ENCODE measurements around the gene CLK1.

The CLK1 gene

DNA sequence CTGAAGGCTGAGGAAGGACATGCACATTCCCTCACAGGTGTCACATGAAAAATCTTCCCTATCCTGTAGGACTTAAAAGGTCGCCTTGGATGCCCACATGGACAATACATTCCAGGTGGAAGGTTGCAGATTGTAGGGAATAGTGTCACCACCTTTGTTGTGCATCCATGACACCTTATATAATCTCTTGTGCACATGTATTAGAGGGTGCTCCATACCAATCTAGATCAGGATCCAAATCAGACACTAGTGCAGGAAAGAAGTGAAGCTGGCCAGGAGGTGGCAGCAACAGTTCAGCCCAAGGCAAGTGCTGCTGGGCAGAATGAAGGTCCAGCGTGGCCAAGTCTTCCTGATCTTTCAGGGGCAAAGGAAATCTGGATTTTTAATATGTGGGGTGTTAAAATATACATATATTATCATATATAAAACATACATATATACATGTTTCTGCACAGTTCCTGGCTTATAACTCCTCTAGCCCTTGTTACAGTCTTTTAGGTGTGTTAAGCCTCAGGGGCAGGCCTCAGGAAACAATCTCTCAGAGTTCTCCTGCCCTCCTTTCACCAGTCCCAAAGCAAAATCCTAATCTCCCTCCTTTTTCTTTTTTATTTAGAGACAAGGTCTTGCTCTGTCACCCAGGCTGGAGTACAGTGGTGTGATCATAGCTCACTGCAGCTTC lies 41.3 kb upstream of the CLK1 start:
- Histone ChIP-seq H3K27me3 (ENCODE audit: insufficient read depth, low read length, poor library complexity, severe bottlenecking) (no peaks in the 10 kb centered on the region), H3F3A (ENCODE audit: low read depth) (no peaks in the 10 kb centered on the region), H3K36me3 (ENCODE audit: insufficient read depth, low read length) (peaks cover 31% of the 10 kb centered on the region; the same call in 1 of the 2 replicates), H3K9ac (ENCODE audit: low read depth, low read length, poor library complexity, severe bottlenecking) (no peak overlapping the region), H3K9me3 (ENCODE audit: insufficient read depth, low read depth, low read length) (no peaks in the 10 kb centered on the region), H3K9me2 (replicated peaks; ENCODE audit: low read depth, low read length) (no peaks in the 10 kb centered on the region), H4K20me1 (ENCODE audit: insufficient read depth, low read length, poor library complexity, severe bottlenecking) (no peaks in the 10 kb centered on the region), H3K4me2 (ENCODE audit: low read depth, low read length, poor library complexity, severe bottlenecking) (no peak overlapping the region), H3K4me3 (ENCODE audit: low read length, poor library complexity, severe bottlenecking) (no peak overlapping the region), H3K79me2 (ENCODE audit: insufficient read depth, low read length) (no peaks in the 10 kb centered on the region), H3K4me1 (ENCODE audit: insufficient read depth, low read length, poor library complexity, severe bottlenecking) (no peaks in the 10 kb centered on the region), H2AFZ (ENCODE audit: low read length) (no peak overlapping the region)
- TF ChIP-seq, protein P1, sequence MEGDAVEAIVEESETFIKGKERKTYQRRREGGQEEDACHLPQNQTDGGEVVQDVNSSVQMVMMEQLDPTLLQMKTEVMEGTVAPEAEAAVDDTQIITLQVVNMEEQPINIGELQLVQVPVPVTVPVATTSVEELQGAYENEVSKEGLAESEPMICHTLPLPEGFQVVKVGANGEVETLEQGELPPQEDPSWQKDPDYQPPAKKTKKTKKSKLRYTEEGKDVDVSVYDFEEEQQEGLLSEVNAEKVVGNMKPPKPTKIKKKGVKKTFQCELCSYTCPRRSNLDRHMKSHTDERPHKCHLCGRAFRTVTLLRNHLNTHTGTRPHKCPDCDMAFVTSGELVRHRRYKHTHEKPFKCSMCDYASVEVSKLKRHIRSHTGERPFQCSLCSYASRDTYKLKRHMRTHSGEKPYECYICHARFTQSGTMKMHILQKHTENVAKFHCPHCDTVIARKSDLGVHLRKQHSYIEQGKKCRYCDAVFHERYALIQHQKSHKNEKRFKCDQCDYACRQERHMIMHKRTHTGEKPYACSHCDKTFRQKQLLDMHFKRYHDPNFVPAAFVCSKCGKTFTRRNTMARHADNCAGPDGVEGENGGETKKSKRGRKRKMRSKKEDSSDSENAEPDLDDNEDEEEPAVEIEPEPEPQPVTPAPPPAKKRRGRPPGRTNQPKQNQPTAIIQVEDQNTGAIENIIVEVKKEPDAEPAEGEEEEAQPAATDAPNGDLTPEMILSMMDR (conservative IDR thresholded peaks at IDR 0.05; ENCODE audit: low read length): peak; percentile 83
- no peak for TF ChIP-seq EZH2phosphoT487 (IDR thresholded peaks at IDR 0.05; ENCODE audit: borderline replicate concordance)

DNA sequence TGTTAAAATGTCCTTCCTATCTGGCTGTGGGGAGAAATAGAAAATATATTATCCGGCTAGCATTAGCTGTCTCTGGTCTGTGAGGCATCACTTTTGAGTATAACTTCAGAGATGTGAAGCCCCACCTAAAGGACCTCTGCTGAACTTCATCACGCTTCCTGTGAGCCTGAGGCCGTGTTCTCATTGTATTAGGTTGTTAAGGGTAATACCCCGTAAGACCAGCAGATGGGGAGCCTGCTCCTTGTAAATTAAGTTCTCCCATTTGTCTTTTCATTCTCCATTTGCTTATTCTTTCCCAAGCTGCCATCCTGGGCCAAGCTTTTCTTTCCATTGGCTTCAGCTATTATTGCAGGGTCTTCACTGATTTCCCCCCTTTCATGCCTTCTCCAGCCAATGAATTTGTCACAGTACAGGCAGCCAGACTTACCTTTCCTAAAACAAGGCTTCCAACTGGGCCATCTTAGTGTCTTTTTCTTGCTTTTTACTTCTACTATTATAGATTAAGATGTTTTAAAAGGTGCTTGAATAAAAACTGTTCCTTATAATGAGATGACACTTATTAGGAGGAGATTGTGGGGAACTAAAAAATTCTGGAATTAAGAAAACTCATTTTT lies 37.1 kb upstream of the CLK1 start:
- TF ChIP-seq EZH2phosphoT487 (IDR thresholded peaks at IDR 0.05; ENCODE audit: borderline replicate concordance): no peak
- TF ChIP-seq, protein P1 (conservative IDR thresholded peaks at IDR 0.05; ENCODE audit: low read length): peak; percentile 93
- H3K9me2 ChIP-seq (replicated peaks; ENCODE audit: low read depth, low read length): no peaks in the 10 kb centered on the region
- no peaks in the 10 kb centered on the region for H4K20me1 ChIP-seq (ENCODE audit: insufficient read depth, low read length, poor library complexity, severe bottlenecking)
- no peak overlapping the region for H3K4me3 ChIP-seq (ENCODE audit: low read length, poor library complexity, severe bottlenecking)
- H3K9ac ChIP-seq (ENCODE audit: low read depth, low read length, poor library complexity, severe bottlenecking): no peak overlapping the region
- H3K27me3 ChIP-seq (ENCODE audit: insufficient read depth, low read length, poor library complexity, severe bottlenecking): no peaks in the 10 kb centered on the region
- no peak overlapping the region for H2AFZ ChIP-seq (ENCODE audit: low read length)
- H3K9me3 ChIP-seq (ENCODE audit: insufficient read depth, low read depth, low read length): no peaks in the 10 kb centered on the region
- no peaks in the 10 kb centered on the region for H3K4me1 ChIP-seq (ENCODE audit: insufficient read depth, low read length, poor library complexity, severe bottlenecking)
- H3K79me2 ChIP-seq (ENCODE audit: insufficient read depth, low read length): no peaks in the 10 kb centered on the region
- no peaks in the 10 kb centered on the region for H3F3A ChIP-seq (ENCODE audit: low read depth)
- peaks cover 57% of the 10 kb centered on the region; the same call in 1 of the 2 replicates for H3K36me3 ChIP-seq (ENCODE audit: insufficient read depth, low read length)
- no peak overlapping the region for H3K4me2 ChIP-seq (ENCODE audit: low read depth, low read length, poor library complexity, severe bottlenecking)

DNA sequence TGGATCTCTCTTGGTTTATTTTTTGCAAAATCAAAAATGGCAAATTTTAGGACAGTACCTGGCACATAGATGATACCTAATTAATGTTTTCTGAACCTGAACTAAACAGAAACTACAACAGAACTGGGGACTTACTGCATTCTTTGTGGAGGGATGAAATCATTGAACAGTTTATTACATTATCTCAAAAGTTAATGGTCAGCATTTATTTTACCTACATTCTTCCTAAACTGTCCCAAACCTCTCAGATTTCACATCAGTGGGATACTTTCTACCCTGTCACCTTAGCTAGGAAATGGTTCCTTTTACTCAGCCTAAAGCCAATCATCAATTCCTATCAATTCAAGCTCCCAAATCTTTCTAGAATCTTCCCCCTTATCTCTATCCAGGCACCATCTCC lies 35.0 kb upstream of the CLK1 start:
- Histone ChIP-seq H3K9ac (ENCODE audit: low read depth, low read length, poor library complexity, severe bottlenecking) (no peak overlapping the region), H3K79me2 (ENCODE audit: insufficient read depth, low read length) (no peaks in the 10 kb centered on the region), H3K4me2 (ENCODE audit: low read depth, low read length, poor library complexity, severe bottlenecking) (no peak overlapping the region), H3F3A (ENCODE audit: low read depth) (no peaks in the 10 kb centered on the region), H3K9me3 (ENCODE audit: insufficient read depth, low read depth, low read length) (no peaks in the 10 kb centered on the region), H4K20me1 (ENCODE audit: insufficient read depth, low read length, poor library complexity, severe bottlenecking) (no peaks in the 10 kb centered on the region), H2AFZ (ENCODE audit: low read length) (no peak overlapping the region), H3K4me3 (ENCODE audit: low read length, poor library complexity, severe bottlenecking) (no peak overlapping the region), H3K36me3 (ENCODE audit: insufficient read depth, low read length) (peaks cover 65% of the 10 kb centered on the region; the same call in 1 of the 2 replicates), H3K4me1 (ENCODE audit: insufficient read depth, low read length, poor library complexity, severe bottlenecking) (no peaks in the 10 kb centered on the region), H3K9me2 (replicated peaks; ENCODE audit: low read depth, low read length) (no peaks in the 10 kb centered on the region), H3K27me3 (ENCODE audit: insufficient read depth, low read length, poor library complexity, severe bottlenecking) (no peaks in the 10 kb centered on the region)
- TF ChIP-seq, protein P1 (conservative IDR thresholded peaks at IDR 0.05; ENCODE audit: low read length): no peak
- TF ChIP-seq EZH2phosphoT487 (IDR thresholded peaks at IDR 0.05; ENCODE audit: borderline replicate concordance): no peak

Measured in Loucy (cell line).